Measurements from ENCODE around the gene RNF150.

- TF ChIP-seq CTCF (conservative IDR thresholded peaks at IDR 0.05; ENCODE audit: low read depth, low read length): no peak
- TF ChIP-seq EZH2 (IDR thresholded peaks at IDR 0.05; ENCODE audit: borderline replicate concordance, low read depth, low read length, poor library complexity, severe bottlenecking): no peak
These were observed 150.5 kb downstream of the RNF150 start for GRCh38 chr4:140982613-140983340.

Data from A673 (cell line).